Testis (tissue), 3 donors: ENCODE results near the gene SLC38A7. TPM values are rescaled to one million over a fixed set of nuclear protein-coding genes. Genes with fewer than 3 reads are reported as not detected.

ENCODE experiments used
- DNase-seq: peaks from one replicate; pipeline ENCODE4 v3.0.0-alpha.2; 2019
- H3K27ac ChIP-seq, 2 donors: fragments of 200-600 bp; sonication (generic); one replicate each; pipeline ENCODE4 v1.5.1; 2019
- H3K27me3 ChIP-seq: fragments of 200-600 bp; sonication (generic); one replicate; pipeline ENCODE4 v1.5.1; 2019
- H3K36me3 ChIP-seq: fragments of 200-600 bp; sonication (generic); one replicate; pipeline ENCODE4 v1.5.1; 2017; ENCODE audit warnings: low read depth; ENCODE audit errors: missing control alignments
- H3K4me1 ChIP-seq: fragments of 200-600 bp; sonication (generic); one replicate; pipeline ENCODE4 v1.5.1; 2019
- H3K4me3 ChIP-seq, 2 donors: fragments of 200-600 bp; sonication (generic); one replicate each; pipeline ENCODE4 v1.5.1; 2017 to 2019
- H3K9me3 ChIP-seq: fragments of 200-600 bp; sonication (generic); one replicate; pipeline ENCODE4 v1.5.1; 2017
- CTCF ChIP-seq, 3 experiments: fragments of 450-650 bp in 2 of 3; fragments of 200-600 bp in 1 of 3; sonication (generic) in 1 of 3; IDR thresholded peaks; one replicate each; pipeline ENCODE4 v1.5.1; 2016 to 2019; ENCODE audit warnings: antibody characterized with exemption in 3 of 3, mild to moderate bottlenecking in 2 of 3, moderate library complexity in 1 of 3
- POLR2A ChIP-seq: fragments of 450-650 bp; IDR thresholded peaks from one replicate; pipeline ENCODE4 v1.6.1; 2017; ENCODE audit warnings: antibody characterized with exemption, mild to moderate bottlenecking, moderate library complexity
- whole genome bisulfite sequencing, 2 donors: methylation state at CpG; one replicate each; pipeline ENCODE4 v1.1.5; 2018; 5-methylcytosine and 5-hydroxymethylcytosine counted together
- intact Hi-C: fragments of 100-400 bp; cut with DNase I; formaldehyde crosslinking; loops from one replicate; pipeline ENCODE4 v1.15.1; 2023; ENCODE audit warnings: low total_unique reads
- polyA plus RNA-seq: library from polyadenylated mRNA; stranded (reverse); fragments of 350-450 nt; fragmentation: Illumina TruSeq; extraction: RNeasy Lipid Tissue Mini Kit (QIAGEN cat#74804); gene quantifications from one replicate; pipeline ENCODE4 v1.2.3, GENCODE V29; 2014; ENCODE audit warnings: low read depth, low replicate concordance; ENCODE audit not compliant: insufficient read depth
- total RNA-seq, 2 donors: library from RNA; depleted of rRNA; stranded (reverse); fragments of >200 nt; gene quantifications; one replicate each; pipeline ENCODE4 v1.2.3, GENCODE V29; 2016

Gene SLC38A7
- total and polyA plus RNA-seq, 3 donors from 2014 or later = 37.4 to 76.4 (median 66.6) TPM

- no peaks in the 10 kb centered on the region for H3K27me3 ChIP-seq
- no peak overlapping the region for H3K4me3 ChIP-seq
- WGBS, 2 donors = 93 to 94% methylated on average over 10 of the region's 10 CpGs
- no peaks in the 10 kb centered on the region for H3K36me3 ChIP-seq
- intact Hi-C loops = no loop called here
- H3K4me1 ChIP-seq = no peaks in the 10 kb centered on the region
- no peak overlapping the region for H3K27ac ChIP-seq
- H3K9me3 ChIP-seq = no peaks in the 10 kb centered on the region
- TF ChIP-seq CTCF (IDR thresholded peaks at IDR 0.05) (no peak), POLR2A (no peak)
- no peak for DNase-seq
These were observed 64.2 kb downstream of the SLC38A7 start for GRCh38 chr16:58620396-58620795.

- Histone ChIP-seq H3K36me3 (no peaks in the 10 kb centered on the region), H3K4me1 (peaks cover 12% of the 10 kb centered on the region), H3K4me3 (no peak overlapping the region), H3K27me3 (no peaks in the 10 kb centered on the region), H3K27ac (no peak overlapping the region), H3K9me3 (no peaks in the 10 kb centered on the region)
- intact Hi-C loops = no loop called here
- no peak for TF ChIP-seq POLR2A
- no peak for TF ChIP-seq CTCF (IDR thresholded peaks at IDR 0.05)
- WGBS, 2 donors = 55% methylated on average over 3 of the region's 3 CpGs; no CpG with 5 or more reads in 1 of the 2 donors
- no peak for DNase-seq
These were observed 69.3 kb downstream of the SLC38A7 start for GRCh38 chr16:58615280-58615679.

Other genes starting within 250 kb of the SLC38A7 start
- gene NDRG4, start 184.6 kb downstream of the SLC38A7 start, total RNA-seq = 100 to 1,000 TPM; 375 to 444 TPM
- 142 TPM for gene NDRG4, start 184.6 kb downstream of the SLC38A7 start, polyA plus RNA-seq
- gene SETD6, start 169.3 kb downstream of the SLC38A7 start, total RNA-seq = 10 to 100 TPM; 71.2 to 77.5 TPM
- 21.6 TPM for gene SETD6, start 169.3 kb downstream of the SLC38A7 start, polyA plus RNA-seq
- 100 to 1,000 TPM; 267 to 272 TPM for gene CNOT1, start 54.9 kb downstream of the SLC38A7 start, total RNA-seq
- gene CNOT1, start 54.9 kb downstream of the SLC38A7 start, polyA plus RNA-seq = 449 TPM
- gene GOT2, start 49.5 kb upstream of the SLC38A7 start, total RNA-seq = 100 to 1,000 TPM; 108 to 138 TPM
- 81.0 TPM for gene GOT2, start 49.5 kb upstream of the SLC38A7 start, polyA plus RNA-seq